AG08396 (cell line): ENCODE results near the gene DNMBP.
"Not testable (repeated sequence)": the region's sequence is repeated elsewhere in the genome, so short reads cannot be mapped to it uniquely, and the experiment has no call there.

Source experiments
- DNase-seq: peaks from one replicate; pipeline ENCODE4 v3.0.0; 2012; ENCODE audit warnings: low spot score, mixed read lengths

Gene DNMBP

DNA sequence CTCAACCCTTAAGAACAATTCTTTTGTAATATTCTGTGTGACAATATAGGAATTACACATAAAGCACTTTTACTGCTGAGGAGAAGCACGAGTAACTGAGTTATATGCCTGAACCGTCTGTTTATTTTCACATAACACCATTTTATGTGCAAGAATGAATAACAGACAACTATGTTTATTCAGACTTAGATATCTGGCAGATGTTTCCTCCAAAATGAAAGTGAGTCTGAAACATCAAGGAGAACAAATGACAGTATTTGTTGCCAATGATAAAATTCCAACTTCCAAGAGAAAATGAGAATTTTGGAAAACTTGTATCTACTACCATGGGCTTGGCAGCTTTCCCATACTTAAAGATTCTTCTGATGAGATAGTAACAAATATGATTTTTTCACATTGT, 51.4 kb downstream of the DNMBP start:
- no peak for DNase-seq

DNA sequence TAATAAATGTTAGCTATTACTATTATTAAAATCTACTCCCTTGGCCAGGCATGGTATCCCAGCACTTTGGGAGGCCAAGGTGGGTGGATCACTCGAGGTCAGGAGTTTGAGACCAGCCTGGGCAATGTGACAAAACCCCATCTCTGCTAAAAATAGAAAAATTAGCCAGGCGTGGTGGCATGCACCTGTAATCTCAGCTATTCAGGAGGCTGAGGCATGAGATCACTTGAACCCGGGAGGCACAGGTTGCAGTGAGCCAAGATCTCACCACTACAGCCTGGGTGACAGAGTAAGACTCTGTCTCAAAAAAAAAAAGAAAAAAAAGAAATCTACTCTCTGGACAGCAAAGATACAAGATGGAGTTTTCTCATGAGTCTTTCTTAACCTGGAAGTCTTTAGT, 56.2 kb downstream of the DNMBP start:
- not testable (repeated sequence) for DNase-seq

DNA sequence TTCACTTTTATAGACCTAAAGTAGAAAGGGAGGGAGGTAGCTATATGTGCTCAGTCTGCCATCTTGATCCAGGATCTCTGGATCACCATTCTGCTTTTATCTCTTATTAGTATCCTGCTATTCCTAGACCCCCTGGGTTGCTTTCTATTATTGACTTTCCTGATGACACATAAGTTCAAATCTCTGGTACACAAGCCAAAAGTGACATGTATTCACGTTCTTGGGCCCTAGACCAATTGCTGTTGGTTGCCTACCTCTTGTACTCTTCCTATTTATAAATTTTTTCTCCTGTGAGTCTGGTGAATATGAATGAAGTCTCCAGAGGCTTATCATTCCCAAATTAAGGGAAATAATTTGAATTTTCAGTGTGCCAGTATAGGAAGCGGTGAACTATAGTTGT, 56.9 kb downstream of the DNMBP start:
- no peak for DNase-seq

DNA sequence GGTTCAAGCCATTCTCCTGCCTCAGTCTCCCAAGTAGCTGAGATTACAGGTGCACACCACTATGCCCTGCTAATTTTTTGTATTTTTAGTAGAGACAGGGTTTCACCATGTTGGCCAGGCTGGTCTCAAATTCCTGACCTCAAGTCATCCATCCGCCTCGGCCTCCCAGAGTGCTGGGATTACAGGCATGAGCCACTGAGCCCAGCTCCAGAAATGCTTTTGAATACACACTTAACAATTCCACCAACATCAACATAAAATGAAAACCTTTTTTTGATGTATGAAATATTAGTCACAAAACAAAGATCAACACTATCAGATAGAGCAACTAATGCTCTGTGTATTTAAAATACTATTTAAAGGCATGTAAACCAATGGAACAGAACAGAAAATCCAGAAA, 63.7 kb downstream of the DNMBP start:
- not testable (repeated sequence) for DNase-seq

DNA sequence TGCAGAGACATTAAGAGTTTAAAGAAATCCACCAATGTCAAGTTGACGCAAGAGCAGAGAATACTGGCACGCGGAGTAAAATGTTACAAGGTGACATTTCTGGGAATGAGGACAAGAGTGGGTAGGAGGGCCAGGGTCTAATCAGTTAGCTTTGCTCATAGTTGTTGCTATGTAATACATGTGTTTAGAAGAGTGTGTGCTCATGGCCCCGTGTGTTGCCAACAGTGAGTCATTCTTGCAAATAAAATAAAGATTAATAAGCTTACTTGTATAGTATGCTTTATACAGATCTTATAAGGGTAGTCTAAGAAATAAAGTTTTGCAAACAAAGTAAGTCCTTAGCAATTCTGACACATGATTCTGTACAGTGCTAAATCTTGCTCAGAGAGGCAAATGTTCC, 64.5 kb downstream of the DNMBP start:
- peak; percentile 67 for DNase-seq

DNA sequence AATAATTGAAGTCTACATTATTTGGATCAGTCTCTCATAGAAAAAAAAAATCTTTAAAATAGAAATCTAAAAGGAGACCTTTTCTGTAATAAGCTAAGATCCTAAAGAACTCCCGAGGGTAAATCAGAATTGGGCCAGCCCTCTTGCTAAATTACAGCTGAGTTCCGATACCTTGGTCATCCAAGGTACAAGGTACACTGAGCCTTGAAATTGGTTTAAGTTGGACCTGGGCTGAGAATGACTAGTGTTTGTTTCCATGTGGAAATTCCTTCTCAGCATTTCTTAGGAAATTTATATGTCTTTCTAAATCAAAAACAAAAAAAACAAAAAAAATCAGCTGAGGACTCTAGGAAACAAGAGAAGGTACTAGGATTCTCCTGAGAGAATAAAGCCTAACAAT, 64.9 kb downstream of the DNMBP start:
- no peak for DNase-seq

DNA sequence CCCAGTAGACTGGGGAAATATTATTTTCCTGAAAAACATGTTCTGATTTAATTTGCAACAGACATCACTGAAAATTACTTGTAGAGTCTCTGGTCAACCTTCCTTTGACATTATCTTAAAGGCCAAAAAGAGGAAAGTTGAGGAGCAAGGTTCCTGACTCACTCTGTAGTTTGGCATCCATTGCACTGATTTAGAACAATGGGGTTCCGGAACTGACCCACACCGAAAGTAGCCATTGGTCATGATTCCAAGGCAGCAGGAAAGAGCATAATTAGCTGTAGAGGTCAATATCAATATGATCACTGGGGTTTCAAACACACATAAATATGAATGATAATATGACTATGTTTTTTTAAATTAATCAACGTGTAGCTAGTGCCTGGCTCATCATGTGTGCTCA, 65.8 kb downstream of the DNMBP start:
- DNase-seq: no peak

GRCh38 chr10:99941942-99942820, 67.6 kb downstream of the DNMBP start:
- no peak for DNase-seq

DNA sequence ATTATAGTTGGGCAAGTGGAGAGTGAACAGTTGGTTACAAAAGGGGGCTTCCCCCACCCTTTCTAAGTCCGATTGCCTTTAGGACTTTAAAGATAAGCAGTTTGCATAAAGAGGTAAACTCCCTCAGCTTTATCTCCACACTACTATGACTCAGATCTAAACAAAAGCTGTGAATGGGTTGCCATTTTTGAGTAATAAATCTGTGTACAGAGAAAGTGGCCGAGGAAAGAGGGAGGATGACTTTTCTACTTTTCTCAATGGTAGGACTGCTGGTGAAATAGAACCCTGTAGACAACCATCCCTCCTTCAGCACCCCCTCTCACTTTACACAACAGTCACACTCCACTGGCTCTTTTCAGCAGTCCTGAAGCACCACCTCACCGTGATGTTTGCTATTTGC, 71.2 kb downstream of the DNMBP start:
- DNase-seq: no peak

DNA sequence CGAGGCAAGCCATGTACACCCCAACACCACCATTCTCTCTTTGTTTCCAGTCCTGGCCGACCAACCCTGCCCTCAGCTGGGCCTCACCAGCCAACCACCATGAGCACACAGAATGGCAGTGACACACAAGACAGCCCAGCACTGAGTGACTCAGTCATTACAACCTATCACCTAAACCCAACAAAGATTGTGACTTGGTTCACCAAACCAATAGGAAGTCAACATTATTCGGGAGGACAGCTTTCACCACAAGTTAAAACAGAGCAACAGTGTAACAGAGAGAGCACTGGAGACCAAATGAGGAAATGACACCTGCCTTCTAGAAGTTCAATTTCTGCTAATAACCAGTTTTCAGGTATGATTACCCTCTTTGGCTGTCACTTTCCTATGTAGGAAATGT, 72.1 kb downstream of the DNMBP start:
- no peak for DNase-seq

DNA sequence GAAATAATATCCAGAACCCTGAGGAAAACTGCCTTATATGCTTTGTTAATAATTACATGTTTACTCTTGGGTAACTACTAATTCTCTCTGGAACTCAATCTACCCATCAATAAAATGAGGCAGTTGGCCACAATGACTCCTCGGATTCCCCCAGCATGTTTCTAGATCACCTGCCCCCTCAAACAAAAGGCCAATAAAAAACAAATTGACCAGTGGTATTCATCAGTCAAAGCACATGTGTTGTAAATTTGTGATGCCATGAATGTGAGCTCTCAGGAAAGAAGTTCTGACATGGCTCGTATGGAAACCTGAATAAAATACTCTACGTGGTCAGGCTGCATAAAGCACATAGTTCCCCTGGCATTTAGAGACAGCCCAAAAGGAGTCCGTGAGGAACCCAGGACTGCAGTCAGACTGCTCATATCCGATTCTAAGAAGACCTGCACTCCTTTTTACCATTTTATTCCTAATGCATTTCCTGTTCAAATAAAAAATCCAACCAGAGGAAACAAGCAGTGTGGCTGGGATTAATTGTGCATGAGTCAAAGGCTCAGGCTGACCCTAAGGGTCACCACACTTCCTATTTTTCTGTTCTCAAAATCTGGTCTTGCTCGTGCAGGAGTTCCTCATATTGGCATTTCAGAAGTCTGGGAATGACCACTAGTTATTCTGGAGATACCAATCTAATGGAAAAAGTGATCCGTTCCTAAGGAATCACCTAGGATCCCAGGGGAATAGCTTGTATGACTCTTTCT, 77.4 kb downstream of the DNMBP start:
- not testable (repeated sequence) for DNase-seq

GRCh38 chr10:99930731-99931550, 78.8 kb downstream of the DNMBP start:
- no peak for DNase-seq

DNA sequence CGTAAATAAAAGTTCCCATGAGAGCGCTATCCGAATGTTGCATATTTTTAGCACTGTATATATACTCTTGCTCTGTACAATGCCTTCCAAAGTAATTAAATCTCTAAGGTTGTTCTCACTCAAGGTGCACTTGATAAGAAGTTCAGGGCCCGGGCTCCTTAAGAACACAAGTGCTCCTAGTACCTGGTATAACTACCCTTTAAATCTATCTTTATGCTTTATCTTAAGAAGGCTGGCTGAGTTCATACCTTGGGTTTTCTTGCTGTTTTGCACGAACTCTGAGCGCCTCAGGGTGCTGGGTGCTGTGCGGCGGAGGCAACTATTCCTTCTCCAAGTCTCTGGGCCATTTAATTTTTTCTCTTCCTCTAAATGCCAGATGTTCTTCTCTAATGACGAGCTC, 80.4 kb downstream of the DNMBP start:
- no peak for DNase-seq

GRCh38 chr10:99927721-99928280, 81.9 kb downstream of the DNMBP start:
- no peak for DNase-seq

DNA sequence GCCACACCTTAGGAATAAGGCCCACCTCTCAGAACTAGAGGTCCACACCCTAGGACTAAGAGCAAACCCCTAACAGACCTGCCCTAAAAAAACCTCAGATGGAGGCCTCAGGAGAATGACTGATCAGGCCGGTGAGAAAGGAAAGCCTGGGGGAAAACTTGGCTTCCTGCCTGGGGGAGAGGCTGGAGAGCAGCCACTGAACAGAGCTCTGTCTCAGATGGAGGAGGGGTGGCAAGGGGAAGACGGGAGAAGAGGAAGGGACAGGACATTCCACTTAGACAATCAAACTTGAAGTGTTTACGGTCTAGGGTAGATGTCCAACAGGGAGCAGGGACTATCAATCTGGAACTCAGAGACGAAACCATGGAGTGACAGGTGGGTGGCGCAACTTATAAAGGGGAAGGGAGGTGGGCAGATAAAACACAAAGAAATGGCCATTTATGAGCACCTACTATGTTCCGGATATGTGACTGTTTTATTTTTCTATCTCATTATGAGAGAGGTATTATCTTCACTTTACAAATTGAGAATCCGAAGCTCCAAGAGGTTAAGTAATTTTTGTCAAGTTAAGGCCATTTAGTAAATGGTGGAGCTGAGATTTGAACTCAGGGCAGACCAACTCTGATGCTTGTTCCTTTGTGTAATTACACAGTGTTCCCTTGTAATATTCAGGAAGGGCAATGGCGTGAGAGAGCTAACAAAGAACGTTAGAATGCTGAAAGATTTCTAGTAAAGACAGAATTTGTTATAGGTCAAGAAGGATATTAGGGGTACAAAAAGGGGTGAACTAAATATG, 82.6 kb downstream of the DNMBP start:
- DNase-seq: peak; percentile 50

- no peak for DNase-seq
These were observed 85.1 kb downstream of the DNMBP start for GRCh38 chr10:99924451-99925255.

DNA sequence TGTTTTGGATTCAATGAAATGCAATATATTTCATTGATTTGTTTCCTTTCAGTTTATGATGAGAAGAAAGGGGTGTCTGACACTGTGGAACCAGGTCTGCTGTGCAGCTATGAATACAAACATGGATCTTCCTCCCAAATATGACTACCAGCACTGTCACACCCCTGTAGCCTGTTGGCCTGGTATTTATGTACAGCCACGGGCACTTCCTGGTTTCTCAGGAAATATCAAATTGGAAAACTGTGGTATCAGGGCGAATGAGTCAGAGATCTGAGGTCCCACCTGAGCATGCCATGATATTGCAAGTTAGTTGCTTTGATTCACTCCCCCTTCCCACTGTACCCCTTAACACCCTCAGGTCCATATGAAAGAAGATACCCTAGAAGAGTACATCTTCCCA, 87.8 kb downstream of the DNMBP start:
- no peak for DNase-seq

DNA sequence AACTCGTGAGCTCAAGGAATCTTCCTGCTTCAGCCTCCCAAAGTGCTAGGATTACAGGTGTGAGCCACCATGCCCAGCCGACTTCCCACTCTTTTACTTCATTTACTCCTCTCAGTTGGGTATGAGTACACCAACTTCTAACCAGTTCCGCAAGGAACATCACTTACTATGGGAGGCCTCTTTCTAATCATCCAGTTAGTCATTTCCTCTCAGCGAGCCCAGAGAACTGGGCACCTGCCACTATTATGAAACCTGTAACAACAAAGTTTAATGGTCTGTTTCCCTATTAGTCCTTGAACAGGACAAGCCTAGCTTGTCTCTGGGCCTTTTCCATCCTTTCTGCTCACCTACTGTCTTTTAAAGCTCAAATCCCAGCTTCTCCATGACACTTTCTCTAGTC, 88.8 kb downstream of the DNMBP start:
- no peak for DNase-seq

GRCh38 chr10:99920486-99920885, 89.3 kb downstream of the DNMBP start:
- no peak for DNase-seq
